HG02852 (cell line): ENCODE results near the gene PCDHGB7.
"Not testable (repeated sequence)": the region's sequence is repeated elsewhere in the genome, so short reads cannot be mapped to it uniquely, and the experiment has no call there.

Experiments
- ATAC-seq: cut with Tn5 transposase; IDR thresholded peaks from one replicate; pipeline ENCODE4 v1.9.1; 2021; ENCODE audit warnings: mild to moderate bottlenecking, moderate library complexity; ENCODE audit not compliant: unreplicated experiment

The PCDHGB7 gene

GRCh38 chr5:141394401-141395187 is 22.9 kb upstream of the PCDHGB7 start:
- not testable (repeated sequence) for ATAC-seq

GRCh38 chr5:141397756-141398551 is 19.5 kb upstream of the PCDHGB7 start, which contains the start of gene PCDHGB5:
TSS of gene PCDHGB5 (plus strand) at chr5:141397947. CDS start at chr5:141398128, 181 bp downstream.
- peak; percentile 98 for ATAC-seq

GRCh38 chr5:141398608-141399007 is 18.9 kb upstream of the PCDHGB7 start:
- ATAC-seq: no peak

GRCh38 chr5:141399555-141400258 is 17.8 kb upstream of the PCDHGB7 start:
- no peak for ATAC-seq

GRCh38 chr5:141402553-141403243 is 14.8 kb upstream of the PCDHGB7 start, which contains the start of gene PCDHGA9:
TSS of gene PCDHGA9 (plus strand) at chr5:141402778. CDS start at chr5:141402953, 175 bp downstream.
- ATAC-seq: no peak

GRCh38 chr5:141403387-141403786 is 14.1 kb upstream of the PCDHGB7 start:
- no peak for ATAC-seq

- ATAC-seq: peak; percentile 67
Observed at GRCh38 chr5:141407790-141408505, 9.5 kb upstream of the PCDHGB7 start, which contains the start of gene PCDHGB6. TSS of gene PCDHGB6 (plus strand) at chr5:141408021. CDS start at chr5:141408203, 182 bp downstream.

GRCh38 chr5:141409598-141410306 is 7.7 kb upstream of the PCDHGB7 start:
- no peak for ATAC-seq

- no peak for ATAC-seq
Observed at GRCh38 chr5:141411575-141411974, 5.9 kb upstream of the PCDHGB7 start.

- peak; percentile 65 for ATAC-seq
Observed at GRCh38 chr5:141412854-141413539, 4.5 kb upstream of the PCDHGB7 start, which contains the start of gene PCDHGA10. TSS of gene PCDHGA10 (plus strand) at chr5:141412987. CDS start at chr5:141413176, 189 bp downstream.

GRCh38 chr5:141413540-141414069 is 3.9 kb upstream of the PCDHGB7 start:
- ATAC-seq: no peak

GRCh38 chr5:141414548-141415274 is 2.8 kb upstream of the PCDHGB7 start:
- ATAC-seq: not testable (repeated sequence)

GRCh38 chr5:141415275-141415618 is 2.2 kb upstream of the PCDHGB7 start:
- not testable (repeated sequence) for ATAC-seq

- ATAC-seq: no peak
Observed at GRCh38 chr5:141419074-141419880, 1.8 kb downstream of the PCDHGB7 start.

GRCh38 chr5:141420855-141421488 is 3.5 kb downstream of the PCDHGB7 start, which contains the start of gene PCDHGA11:
TSS of gene PCDHGA11 (plus strand) at chr5:141421051. CDS start at chr5:141421228, 177 bp downstream.
- ATAC-seq: peak; percentile 43

GRCh38 chr5:141421489-141421855 is 4.0 kb downstream of the PCDHGB7 start:
- ATAC-seq: no peak
